ENCODE results near the gene RHBDL1. TPM values are rescaled to one million over a fixed set of nuclear protein-coding genes. Genes with fewer than 3 reads are reported as not detected.

The RHBDL1 gene
- total and polyA plus RNA-seq, 2 donors (not counting 1 experiment from before 2014, with no cell fraction given), result 0.76 to 7.1 TPM

- no peaks in the 10 kb centered on the region for H3K4me1 ChIP-seq (ENCODE audit: control insufficient read depth, extremely low read depth, insufficient read depth, low read length)
- H3K79me2 ChIP-seq (ENCODE audit: control insufficient read depth, insufficient read depth, low read length), result no peaks in the 10 kb centered on the region
- H3K36me3 ChIP-seq (ENCODE audit: control insufficient read depth, insufficient read depth, low read length), result no peaks in the 10 kb centered on the region
- peaks cover 33% of the 10 kb centered on the region for H3K27me3 ChIP-seq (ENCODE audit: control insufficient read depth, insufficient read depth, low read length)
- no peak for DNase-seq (ENCODE audit: low read depth in 2 of 2)
- TF ChIP-seq CTCF (conservative IDR thresholded peaks at IDR 0.05 in 1 of 2, IDR thresholded peaks at IDR 0.05 in 1 of 2; ENCODE audit: low read depth in 1 of 2, low read length in 2 of 2) (no peak), EZH2 (IDR thresholded peaks at IDR 0.05; ENCODE audit: low read length, missing control alignments) (peak; percentile 60)
- H2AFZ ChIP-seq (ENCODE audit: low read length), result no peak overlapping the region
- no peaks in the 10 kb centered on the region for H3K9me3 ChIP-seq (ENCODE audit: control insufficient read depth, insufficient read depth, low read depth, low read length)
- no peak overlapping the region for H3K9ac ChIP-seq (ENCODE audit: insufficient read depth, low read length)
- no peaks in the 10 kb centered on the region for H4K20me1 ChIP-seq (ENCODE audit: control insufficient read depth, extremely low read depth, insufficient read depth, low read length)
- H3K4me3 ChIP-seq (replicated peaks in 1 of 4; ENCODE audit: control extremely low read depth in 1 of 4, insufficient read depth in 1 of 4, low read depth in 3 of 4, low read length in 4 of 4), result no peak overlapping the region
- no peak overlapping the region for H3K27ac ChIP-seq (ENCODE audit: insufficient read depth, low read length)
- no peak overlapping the region for H3K4me2 ChIP-seq (ENCODE audit: extremely low read depth, insufficient read depth, low read length)
Observed at GRCh38 chr16:700684-701584, 25.5 kb downstream of the RHBDL1 start.

GRCh38 chr16:702341-702740, 26.9 kb downstream of the RHBDL1 start:
- Histone ChIP-seq H3K9ac (ENCODE audit: insufficient read depth, low read length) (no peak overlapping the region), H3K27ac (ENCODE audit: insufficient read depth, low read length) (no peak overlapping the region), H2AFZ (ENCODE audit: low read length) (no peak overlapping the region), H3K36me3 (ENCODE audit: control insufficient read depth, insufficient read depth, low read length) (no peaks in the 10 kb centered on the region), H3K4me2 (ENCODE audit: extremely low read depth, insufficient read depth, low read length) (no peak overlapping the region), H3K79me2 (ENCODE audit: control insufficient read depth, insufficient read depth, low read length) (no peaks in the 10 kb centered on the region), H3K9me3 (ENCODE audit: control insufficient read depth, insufficient read depth, low read depth, low read length) (no peaks in the 10 kb centered on the region), H3K4me1 (ENCODE audit: control insufficient read depth, extremely low read depth, insufficient read depth, low read length) (no peaks in the 10 kb centered on the region), H4K20me1 (ENCODE audit: control insufficient read depth, extremely low read depth, insufficient read depth, low read length) (no peaks in the 10 kb centered on the region), H3K4me3 (replicated peaks in 1 of 4; ENCODE audit: control extremely low read depth in 1 of 4, insufficient read depth in 1 of 4, low read depth in 3 of 4, low read length in 4 of 4) (no peak overlapping the region), H3K27me3 (ENCODE audit: control insufficient read depth, insufficient read depth, low read length) (peaks cover 43% of the 10 kb centered on the region)
- TF ChIP-seq EZH2 (IDR thresholded peaks at IDR 0.05; ENCODE audit: low read length, missing control alignments) (no peak), CTCF (conservative IDR thresholded peaks at IDR 0.05 in 1 of 2, IDR thresholded peaks at IDR 0.05 in 1 of 2; ENCODE audit: low read depth in 1 of 2, low read length in 2 of 2) (no peak)
- no peak for DNase-seq (ENCODE audit: low read depth in 2 of 2)

- H3K36me3 ChIP-seq (ENCODE audit: control insufficient read depth, insufficient read depth, low read length), result no peaks in the 10 kb centered on the region
- H3K4me2 ChIP-seq (ENCODE audit: extremely low read depth, insufficient read depth, low read length), result no peak overlapping the region
- H3K9me3 ChIP-seq (ENCODE audit: control insufficient read depth, insufficient read depth, low read depth, low read length), result no peaks in the 10 kb centered on the region
- no peak overlapping the region for H3K27ac ChIP-seq (ENCODE audit: insufficient read depth, low read length)
- no peak for TF ChIP-seq CTCF (conservative IDR thresholded peaks at IDR 0.05 in 1 of 2, IDR thresholded peaks at IDR 0.05 in 1 of 2; ENCODE audit: low read depth in 1 of 2, low read length in 2 of 2)
- no peak for TF ChIP-seq EZH2 (IDR thresholded peaks at IDR 0.05; ENCODE audit: low read length, missing control alignments)
- H3K27me3 ChIP-seq (ENCODE audit: control insufficient read depth, insufficient read depth, low read length), result peaks cover 50% of the 10 kb centered on the region
- H3K4me3 ChIP-seq (replicated peaks in 1 of 4; ENCODE audit: control extremely low read depth in 1 of 4, insufficient read depth in 1 of 4, low read depth in 3 of 4, low read length in 4 of 4), result no peak overlapping the region
- H3K9ac ChIP-seq (ENCODE audit: insufficient read depth, low read length), result no peak overlapping the region
- H3K4me1 ChIP-seq (ENCODE audit: control insufficient read depth, extremely low read depth, insufficient read depth, low read length), result no peaks in the 10 kb centered on the region
- no peaks in the 10 kb centered on the region for H4K20me1 ChIP-seq (ENCODE audit: control insufficient read depth, extremely low read depth, insufficient read depth, low read length)
- H2AFZ ChIP-seq (ENCODE audit: low read length), result no peak overlapping the region
- H3K79me2 ChIP-seq (ENCODE audit: control insufficient read depth, insufficient read depth, low read length), result no peaks in the 10 kb centered on the region
- DNase-seq (ENCODE audit: low read depth in 2 of 2), result no peak
Observed at GRCh38 chr16:703406-703805, 27.9 kb downstream of the RHBDL1 start.

Measured in fibroblast of lung (primary cell).